Thyroid gland (tissue), 4 donors: ENCODE data around the gene GPR160. TPM values are rescaled to one million over a fixed set of nuclear protein-coding genes. Genes with fewer than 3 reads are reported as not detected.

Experiments used
- small RNA-seq: library from RNA; depleted of rRNA; stranded (forward); fragments of <200 nt; gene quantifications from one replicate; pipeline ENCODE3, GENCODE V24; 2016
- total RNA-seq, 4 donors: library from RNA; depleted of rRNA; stranded (reverse); fragments of >200 nt; gene quantifications; one replicate each; pipeline ENCODE4 v1.2.3, GENCODE V29; 2016

The GPR160 gene
- total RNA-seq, 4 donors from 2014 or later: 9.3 to 17.5 (median 10.1) TPM

Small RNAs within 50 kb of the gene (small RNA-seq; reads per million reads assigned to genes)
- gene RNU4-38P: not detected

Other genes with a start within 250 kb of the GPR160 start
- under 1 TPM in 1 of 4 donors, not detected in 3; 0.29 TPM for gene LRRIQ4, start 225.1 kb upstream of the GPR160 start, total RNA-seq
- 1 to 10 TPM; 2.9 to 6.6 (median 5.1) TPM for gene LRRC34, start 225.1 kb upstream of the GPR160 start, total RNA-seq
- gene LRRC31, start 168.1 kb upstream of the GPR160 start, total RNA-seq: not detected
- gene SAMD7, start 126.4 kb upstream of the GPR160 start, total RNA-seq: not detected
- 100 to 1,000 TPM in 2 of 4 donors, 10 to 100 TPM in 2; 90.9 to 124 (median 104) TPM for gene SEC62, start 71.2 kb upstream of the GPR160 start, total RNA-seq
- 100 to 1,000 TPM in 2 of 4 donors, 10 to 100 TPM in 2; 73.1 to 128 (median 93.7) TPM for gene PHC3, start 143.7 kb downstream of the GPR160 start, total RNA-seq
- 10 to 100 TPM; 74.9 to 85.0 (median 76.6) TPM for gene PRKCI, start 184.4 kb downstream of the GPR160 start, total RNA-seq